IMR-90 (cell line): Measurements from ENCODE around the gene PDGFA. TPM values are rescaled to one million over a fixed set of nuclear protein-coding genes. Genes with fewer than 3 reads are reported as not detected.

Experiments
- ATAC-seq: fragments of 200-7000 bp; cut with Tn5 transposase; 2 replicates; pipeline ENCODE4 v1.9.1; 2020; ENCODE audit warnings: low read depth, mild to moderate bottlenecking, moderate library complexity
- BruUV-seq: library from RNA; stranded (reverse); fragments of 400-500 nt; replicated peaks from 2 replicates; lab custom pipeline; 2021; lab: Mats Ljungman, UMichigan
- CTCF ChIA-PET: fragments of 300-600 bp; formaldehyde crosslinking; extraction: SDS; loops from one replicate; lab custom pipeline; 2021; ENCODE audit warnings: antibody characterized with exemption; lab: Yijun Ruan, JAX
- POLR2A ChIA-PET: fragments of 300-600 bp; sonication (Branson Sonifier 250); formaldehyde crosslinking; loops from one replicate; lab custom pipeline; 2022; ENCODE audit warnings: antibody characterized with exemption; ENCODE audit not compliant: unreplicated experiment; lab: Charles Lee
- DNase-seq: peaks from one replicate; pipeline ENCODE4 v3.0.0; 2013
- H2AFZ ChIP-seq: replicated peaks from 2 replicates; pipeline ENCODE3; 2013; ENCODE audit warnings: low read length, mild to moderate bottlenecking; ENCODE audit not compliant: poor library complexity
- H2AK5ac ChIP-seq: 2 replicates; pipeline ENCODE4 v1.6.1; 2013; ENCODE audit warnings: low read depth, low read length, inconsistent platforms
- H2AK9ac ChIP-seq: replicated peaks from 2 replicates; pipeline ENCODE3; 2013; ENCODE audit warnings: mild to moderate bottlenecking, low read depth, low read length, moderate library complexity; ENCODE audit not compliant: poor library complexity
- H2BK120ac ChIP-seq: 2 replicates; pipeline ENCODE4 v1.6.1; 2013; ENCODE audit warnings: low read depth, low read length, inconsistent platforms
- H2BK15ac ChIP-seq: 3 replicates; pipeline ENCODE4 v1.6.1; 2013; ENCODE audit warnings: low read depth, low read length, inconsistent platforms
- H2BK20ac ChIP-seq: 2 replicates; pipeline ENCODE4 v1.6.1; 2013; ENCODE audit warnings: low read depth, mild to moderate bottlenecking, inconsistent platforms, low read length, moderate library complexity
- H2BK5ac ChIP-seq: 2 replicates; pipeline ENCODE4 v1.6.1; 2013; ENCODE audit warnings: mild to moderate bottlenecking, low read depth, low read length, inconsistent platforms; ENCODE audit not compliant: poor library complexity, severe bottlenecking
- H3K14ac ChIP-seq: replicated peaks from 2 replicates; pipeline ENCODE4 v1.6.1; 2013; ENCODE audit warnings: low read depth, low read length, inconsistent platforms
- H3K18ac ChIP-seq: 2 replicates; pipeline ENCODE4 v1.6.1; 2013; ENCODE audit warnings: low read depth, low read length, control low read depth
- H3K23ac ChIP-seq: 2 replicates; pipeline ENCODE4 v1.6.1; 2013; ENCODE audit warnings: low read depth, low read length, inconsistent platforms
- H3K27ac ChIP-seq: 2 replicates; pipeline ENCODE4 v1.5.1; 2013; ENCODE audit warnings: mild to moderate bottlenecking, control low read depth, low read length; ENCODE audit not compliant: insufficient read depth
- H3K27me3 ChIP-seq: 2 replicates; pipeline ENCODE4 v1.6.1; 2013; ENCODE audit warnings: low read length; ENCODE audit not compliant: control insufficient read depth, insufficient read depth
- H3K36me3 ChIP-seq: 2 replicates; pipeline ENCODE4 v1.6.1; 2013; ENCODE audit warnings: low read length, mixed read lengths; ENCODE audit not compliant: control insufficient read depth, insufficient read depth
- H3K4ac ChIP-seq: 2 replicates; pipeline ENCODE4 v1.6.1; 2013; ENCODE audit warnings: low read depth, low read length, inconsistent platforms
- H3K4me1 ChIP-seq: 2 replicates; pipeline ENCODE4 v1.6.1; 2013; ENCODE audit warnings: low read length, mixed read lengths; ENCODE audit not compliant: control insufficient read depth, insufficient read depth
- H3K4me2 ChIP-seq: 2 replicates; pipeline ENCODE4 v1.6.1; 2013; ENCODE audit warnings: low read depth, mild to moderate bottlenecking, control low read depth, low read length, moderate library complexity
- H3K4me3 ChIP-seq: 2 replicates; pipeline ENCODE4 v1.5.1; 2013; ENCODE audit warnings: low read depth, mild to moderate bottlenecking, control low read depth, low read length, moderate library complexity; ENCODE audit not compliant: insufficient read depth
- H3K56ac ChIP-seq: 2 replicates; pipeline ENCODE4 v1.6.1; 2013; ENCODE audit warnings: low read length, inconsistent platforms; ENCODE audit not compliant: insufficient read depth; ENCODE audit errors: extremely low read depth
- H3K79me1 ChIP-seq, 2 experiments: 2 replicates each; pipeline ENCODE4 v1.6.1; 2013; ENCODE audit warnings: low read length in 2 of 2, inconsistent platforms in 1 of 2, low read depth in 1 of 2
- H3K9ac ChIP-seq: 2 replicates; pipeline ENCODE4 v1.6.1; 2013; ENCODE audit warnings: low read depth, low read length, control low read depth
- H3K9me1 ChIP-seq: 2 replicates; pipeline ENCODE4 v1.6.1; 2013; ENCODE audit warnings: low read length, inconsistent platforms; ENCODE audit not compliant: insufficient read depth
- H3K9me3 ChIP-seq: 2 replicates; pipeline ENCODE4 v1.6.1; 2013; ENCODE audit warnings: low read length; ENCODE audit not compliant: control insufficient read depth, insufficient read depth
- H4K20me1 ChIP-seq: 2 replicates; pipeline ENCODE4 v1.6.1; 2013; ENCODE audit warnings: low read length, inconsistent platforms; ENCODE audit not compliant: insufficient read depth
- H4K5ac ChIP-seq: 2 replicates; pipeline ENCODE4 v1.6.1; 2013; ENCODE audit warnings: mild to moderate bottlenecking, low read depth, low read length, control low read depth
- H4K8ac ChIP-seq, 2 experiments: 2 replicates each; pipeline ENCODE4 v1.6.1; 2013; ENCODE audit warnings: low read depth in 2 of 2, low read length in 2 of 2, control low read depth in 1 of 2, inconsistent platforms in 1 of 2
- H4K91ac ChIP-seq: 2 replicates; pipeline ENCODE4 v1.6.1; 2013; ENCODE audit warnings: low read depth, low read length, inconsistent platforms; ENCODE audit not compliant: insufficient read depth
- CTCF ChIP-seq: conservative IDR thresholded peaks from 2 replicates; pipeline ENCODE4 v1.5.1; 2012; ENCODE audit warnings: mild to moderate bottlenecking, low read depth, low read length, improper control_type of control experiment
- MAFK ChIP-seq: IDR thresholded peaks from 2 replicates; pipeline ENCODE4 v1.6.1; 2012; ENCODE audit warnings: low read depth, low read length, improper control_type of control experiment
- MAZ ChIP-seq: IDR thresholded peaks from 2 replicates; pipeline ENCODE4 v1.6.1; 2012; ENCODE audit warnings: low read depth, mild to moderate bottlenecking, low read length, improper control_type of control experiment, moderate library complexity, borderline replicate concordance
- SMC3 ChIP-seq: fragments of 150-350 bp; IDR thresholded peaks from 2 replicates; pipeline ENCODE4 v1.6.1; 2016; ENCODE audit warnings: low read depth, mild to moderate bottlenecking, antibody characterized with exemption, low read length, moderate library complexity
- WGBS, 2 experiments: methylation state at CpG; one replicate each; pipeline versions ENCODE4 v1.1.5 to v1.1.7; 2013; ENCODE audit warnings: missing lambda C conversion rate in 2 of 2; ENCODE audit not compliant: insufficient read length in 1 of 2; ENCODE audit errors: extremely low coverage in 2 of 2; 5-methylcytosine and 5-hydroxymethylcytosine counted together
- dilution Hi-C: fragments of 300-500 bp; cut with HindIII; formaldehyde crosslinking; loops from one replicate; pipeline ENCODE4 v1.14.3; 2018; ENCODE audit warnings: low sequenced_read_pairs; ENCODE audit not compliant: unreplicated experiment
- in situ Hi-C: fragments of 300-500 bp; cut with MboI; formaldehyde crosslinking; loops from 3 replicates; pipeline ENCODE4 v1.14.3; 2019; ENCODE audit warnings: low sequenced_read_pairs, inconsistent platforms, mixed read lengths
- intact Hi-C: fragments of 100-400 bp; cut with micrococcal nuclease; formaldehyde crosslinking; loops from 2 replicates; pipeline ENCODE4 v1.10.0; 2022
- polyA plus RNA-seq, 3 experiments: library from polyadenylated mRNA; depleted of rRNA; stranded (reverse); fragments of >200 nt; gene quantifications; 2 replicates each; pipeline ENCODE4 v1.2.3, GENCODE V29; 2012; ENCODE audit warnings: low replicate concordance in 1 of 3
- total RNA-seq: library from RNA; depleted of rRNA; stranded (reverse); fragments of >200 nt; gene quantifications from 2 replicates; pipeline ENCODE4 v1.2.3, GENCODE V29; 2012

Gene PDGFA
- total and polyA plus RNA-seq, 2 of the 4 experiments (the other 2 are of a cell fraction), result 3.3 to 3.8 TPM

DNA sequence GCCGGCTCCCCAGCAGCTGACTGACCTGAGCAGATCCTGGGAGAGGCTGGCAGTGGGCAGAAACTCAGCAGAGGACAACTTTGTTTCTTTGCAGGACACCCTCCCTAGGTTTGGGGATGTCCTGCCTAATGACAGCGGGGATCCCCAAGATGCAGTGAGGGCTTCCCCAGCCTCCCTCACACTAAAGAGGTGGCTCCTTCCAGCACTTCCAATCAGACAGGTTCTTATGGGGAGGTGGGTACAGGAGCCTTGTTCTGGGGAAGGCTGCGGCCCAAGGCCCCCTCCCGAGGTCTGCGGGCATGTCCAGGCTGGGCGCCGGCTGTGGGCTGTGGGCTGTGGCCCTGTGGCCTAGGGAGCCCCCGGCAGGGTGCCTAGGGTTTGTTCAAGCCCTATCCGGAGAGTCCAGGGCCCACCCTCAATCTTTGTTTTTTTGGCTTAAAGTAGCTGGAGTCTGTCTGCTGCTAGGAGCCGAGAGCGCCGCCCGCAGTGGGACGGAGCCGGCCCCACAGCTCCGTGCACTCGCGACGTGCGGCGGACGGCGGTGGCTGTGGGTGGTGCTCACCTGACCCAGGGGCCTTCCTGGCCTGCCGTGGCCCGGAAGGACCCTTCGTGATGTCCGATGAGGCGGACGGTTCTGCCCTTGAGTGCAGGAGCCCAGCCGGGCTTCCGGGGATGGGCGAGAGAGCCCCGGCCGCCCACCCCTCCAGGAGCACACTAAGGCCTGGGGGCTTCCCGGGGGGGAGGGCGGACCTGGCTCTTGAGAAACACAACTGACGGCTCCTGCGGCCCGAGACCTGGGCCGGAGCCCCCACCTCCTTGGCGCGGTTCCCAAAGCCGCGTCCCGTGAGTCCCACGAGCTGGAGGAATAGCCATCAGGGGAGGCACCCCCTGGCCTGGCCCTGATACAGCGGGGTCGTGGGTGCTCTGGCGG, 57.2 kb downstream of the PDGFA start:
- Histone ChIP-seq H3K4me2 (no peak overlapping the region), H3K4ac (no peak overlapping the region), H3K18ac (no peak overlapping the region), H3K14ac (no peak overlapping the region), H3K27me3 (no peaks in the 10 kb centered on the region; the same call in 1 of the 2 replicates), H4K5ac (no peak overlapping the region), H3K56ac (no peak overlapping the region), H4K91ac (no peak overlapping the region), H2BK15ac (no peak overlapping the region), H2BK20ac (no peak overlapping the region), H3K23ac (no peak overlapping the region), H3K9me1 (no peaks in the 10 kb centered on the region), H3K36me3 (no peaks in the 10 kb centered on the region), H2AK5ac (no peak overlapping the region), H3K79me1 (no peaks in the 10 kb centered on the region), H3K9ac (no peak overlapping the region), H3K4me1 (peaks cover 19% of the 10 kb centered on the region), H3K9me3 (no peaks in the 10 kb centered on the region; the same call in 1 of the 2 replicates), H2BK120ac (no peak overlapping the region), H4K8ac (no peak overlapping the region), H2AFZ (no peak overlapping the region), H3K4me3 (no peak overlapping the region), H2BK5ac (no peak overlapping the region), H2AK9ac (no peak overlapping the region), H4K20me1 (0 out of 2 replicates have a peak, but pooled peaks cover 6% of the 10 kb centered on the region), H3K27ac (no peak overlapping the region)
- ChIA-PET CTCF (no interaction called here), POLR2A (no interaction called here)
- dilution Hi-C loops (no loop called here), intact Hi-C loops (no loop called here), in situ Hi-C loops (no loop called here)
- 92% methylated on average over 17 of the region's 49 CpGs; no CpG with 5 or more reads in 1 of the 2 experiments for WGBS, 2 experiments
- BruUV-seq, result no TSS peak
- no peak for ATAC-seq
- TF ChIP-seq MAZ, result no peak
- no peak for TF ChIP-seq SMC3
- TF ChIP-seq CTCF, result no peak
- no peak for TF ChIP-seq MAFK
- DNase-seq, result no peak
